ENCODE data around the gene TCEA3.

GRCh38 chr1:23446661-23447310 lies 22.2 kb upstream of the TCEA3 start:
- TF ChIP-seq POLR2A (IDR thresholded peaks at IDR 0.05), result no peak
- TF ChIP-seq, protein P1, sequence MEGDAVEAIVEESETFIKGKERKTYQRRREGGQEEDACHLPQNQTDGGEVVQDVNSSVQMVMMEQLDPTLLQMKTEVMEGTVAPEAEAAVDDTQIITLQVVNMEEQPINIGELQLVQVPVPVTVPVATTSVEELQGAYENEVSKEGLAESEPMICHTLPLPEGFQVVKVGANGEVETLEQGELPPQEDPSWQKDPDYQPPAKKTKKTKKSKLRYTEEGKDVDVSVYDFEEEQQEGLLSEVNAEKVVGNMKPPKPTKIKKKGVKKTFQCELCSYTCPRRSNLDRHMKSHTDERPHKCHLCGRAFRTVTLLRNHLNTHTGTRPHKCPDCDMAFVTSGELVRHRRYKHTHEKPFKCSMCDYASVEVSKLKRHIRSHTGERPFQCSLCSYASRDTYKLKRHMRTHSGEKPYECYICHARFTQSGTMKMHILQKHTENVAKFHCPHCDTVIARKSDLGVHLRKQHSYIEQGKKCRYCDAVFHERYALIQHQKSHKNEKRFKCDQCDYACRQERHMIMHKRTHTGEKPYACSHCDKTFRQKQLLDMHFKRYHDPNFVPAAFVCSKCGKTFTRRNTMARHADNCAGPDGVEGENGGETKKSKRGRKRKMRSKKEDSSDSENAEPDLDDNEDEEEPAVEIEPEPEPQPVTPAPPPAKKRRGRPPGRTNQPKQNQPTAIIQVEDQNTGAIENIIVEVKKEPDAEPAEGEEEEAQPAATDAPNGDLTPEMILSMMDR (IDR thresholded peaks at IDR 0.05), result no peak

Data from body of pancreas (tissue), 4 donors.